Measurements from ENCODE around the gene KCNT1. TPM values are rescaled to one million over a fixed set of nuclear protein-coding genes. Genes with fewer than 3 reads are reported as not detected.

Gene KCNT1
- total and polyA plus RNA-seq, 10 of the 15 experiments (the other 5 are each of a cell fraction or from before 2014, with no cell fraction given): not detected

- Histone ChIP-seq H3K4me1 (ENCODE audit: control insufficient read depth, insufficient read depth, low read length) (no peaks in the 10 kb centered on the region), H4K20me1 (ENCODE audit: control insufficient read depth, insufficient read depth) (no peaks in the 10 kb centered on the region), H3K36me3 (ENCODE audit: control insufficient read depth in 2 of 2, insufficient read depth in 2 of 2, low read length in 1 of 2) (no peaks in the 10 kb centered on the region), H3K4me3 (no peak overlapping the region), H3K27ac (ENCODE audit: control insufficient read depth, insufficient read depth) (no peak overlapping the region), H3K4me2 (ENCODE audit: control insufficient read depth, insufficient read depth) (no peak overlapping the region), H3K9me3 (replicated peaks; ENCODE audit: control insufficient read depth, insufficient read depth, low read length) (no peaks in the 10 kb centered on the region), H3K79me2 (ENCODE audit: control insufficient read depth, insufficient read depth, low read length) (no peaks in the 10 kb centered on the region), H3K27me3 (replicated peaks in 1 of 2; ENCODE audit: control insufficient read depth in 2 of 2, insufficient read depth in 2 of 2, low read length in 1 of 2) (no peaks in the 10 kb centered on the region), H3K9ac (ENCODE audit: control insufficient read depth, insufficient read depth, low read length) (no peak overlapping the region), H2AFZ (ENCODE audit: control insufficient read depth, low read depth, low read length) (no peak overlapping the region)
- intact Hi-C loops (cut with micrococcal nuclease; ENCODE audit: unreplicated experiment) (no loop called here), in situ Hi-C loops (cut with MboI) (no loop called here)
- SMC1A ChIA-PET (ENCODE audit: uncharacterized antibody, unreplicated experiment): no interaction called here
- BruUV-seq (replicated peaks): no TSS peak
- ATAC-seq (no peak), FAIRE-seq (no peak), DNase-seq (ENCODE audit: low read depth, low spot score) (no peak)
- CTCF ChIA-PET: no interaction called here
- RAD21 ChIA-PET (ENCODE audit: unreplicated experiment): no interaction called here
- WGBS (ENCODE audit: insufficient coverage, insufficient replicate concordance, low lambda C conversion rate, missing lambda C conversion rate): 26% methylated on average over 16 of the region's 16 CpGs
- no peak for TF ChIP-seq ZNF622 (IDR thresholded peaks at IDR 0.05)
- no peak for TF ChIP-seq POU2F2 (IDR thresholded peaks at IDR 0.05; ENCODE audit: borderline replicate concordance, low read depth, low read length)
- TF ChIP-seq SMAD1 (IDR thresholded peaks at IDR 0.05; ENCODE audit: low read depth, partially characterized antibody): no peak
- no peak for TF ChIP-seq POLR2AphosphoS2 (IDR thresholded peaks at IDR 0.05; ENCODE audit: low read depth, low read length)
- TF ChIP-seq HDGF (IDR thresholded peaks at IDR 0.05): no peak
- TF ChIP-seq BMI1 (IDR thresholded peaks at IDR 0.05; ENCODE audit: borderline replicate concordance): no peak
- no peak for TF ChIP-seq ZNF592 (IDR thresholded peaks at IDR 0.05)
- no peak for TF ChIP-seq MTA2 (IDR thresholded peaks at IDR 0.05; ENCODE audit: low read depth)
- TF ChIP-seq SIN3A (IDR thresholded peaks at IDR 0.05; ENCODE audit: low read depth, low read length): no peak
- POLR2A ChIA-PET: no interaction called here
Measured at GRCh38 chr9:135787317-135787716, 85.3 kb downstream of the KCNT1 start.

Data from GM12878 (cell line).